ENCODE data around the gene GALNT18. TPM values are rescaled to one million over a fixed set of nuclear protein-coding genes. Genes with fewer than 3 reads are reported as not detected.
A peak's percentile ranks its signal among the peaks of the same experiment; 100 is the strongest.

GALNT18 gene
- total RNA-seq, 2 experiments from 2014 or later = not detected

DNA sequence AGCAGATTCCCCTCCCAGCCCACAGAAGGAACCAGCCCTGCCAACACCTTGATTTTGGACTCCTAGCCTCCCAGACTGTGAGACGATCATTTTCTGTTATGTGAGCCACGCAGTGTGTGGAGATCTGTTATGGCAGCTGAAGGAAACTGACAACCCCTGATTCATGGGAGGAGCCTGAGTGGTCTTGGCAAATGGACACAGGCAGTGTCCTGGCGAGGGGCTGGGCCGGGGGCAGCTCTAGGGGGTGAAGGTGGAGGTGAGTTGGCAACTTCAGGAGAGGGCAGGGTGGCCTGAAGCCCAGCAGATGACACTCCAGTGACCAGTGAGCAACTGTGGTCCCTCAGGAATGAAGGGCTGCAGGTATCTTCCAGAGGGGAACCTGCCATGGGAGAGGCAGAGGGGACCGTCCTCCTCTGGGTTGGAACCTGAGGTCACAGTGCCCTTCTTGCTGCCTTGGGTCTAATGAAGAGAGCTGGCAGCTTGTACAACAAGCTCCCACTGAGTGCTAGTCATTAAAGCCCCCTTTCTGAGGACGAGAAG, 351.5 kb downstream of the GALNT18 start:
- Histone ChIP-seq H3K36me3 (ENCODE audit: insufficient read depth, low read length) (no peaks in the 10 kb centered on the region), H3K79me2 (ENCODE audit: insufficient read depth, low read depth, low read length) (no peaks in the 10 kb centered on the region), H3K4me2 (ENCODE audit: low read length) (no peak overlapping the region), H3K4me1 (ENCODE audit: insufficient read depth, low read length, poor library complexity, severe bottlenecking) (peaks cover 22% of the 10 kb centered on the region), H3K27ac (ENCODE audit: low read depth, low read length, poor library complexity, severe bottlenecking) (no peak overlapping the region), H4K20me1 (ENCODE audit: insufficient read depth, low read length) (no peaks in the 10 kb centered on the region), H3K9me2 (ENCODE audit: insufficient read depth, low read length) (no peaks in the 10 kb centered on the region), H3K9me3 (ENCODE audit: low read length) (no peaks in the 10 kb centered on the region), H3K4me3 (ENCODE audit: low read depth, low read length, poor library complexity, severe bottlenecking) (no peak overlapping the region), H2AFZ (ENCODE audit: low read length) (no peak overlapping the region)
- POLR2A ChIA-PET = no interaction called here
- no peak for DNase-seq (ENCODE audit: low spot score)
- no TSS peak for BruUV-seq (replicated peaks)
- TF ChIP-seq, protein P1, sequence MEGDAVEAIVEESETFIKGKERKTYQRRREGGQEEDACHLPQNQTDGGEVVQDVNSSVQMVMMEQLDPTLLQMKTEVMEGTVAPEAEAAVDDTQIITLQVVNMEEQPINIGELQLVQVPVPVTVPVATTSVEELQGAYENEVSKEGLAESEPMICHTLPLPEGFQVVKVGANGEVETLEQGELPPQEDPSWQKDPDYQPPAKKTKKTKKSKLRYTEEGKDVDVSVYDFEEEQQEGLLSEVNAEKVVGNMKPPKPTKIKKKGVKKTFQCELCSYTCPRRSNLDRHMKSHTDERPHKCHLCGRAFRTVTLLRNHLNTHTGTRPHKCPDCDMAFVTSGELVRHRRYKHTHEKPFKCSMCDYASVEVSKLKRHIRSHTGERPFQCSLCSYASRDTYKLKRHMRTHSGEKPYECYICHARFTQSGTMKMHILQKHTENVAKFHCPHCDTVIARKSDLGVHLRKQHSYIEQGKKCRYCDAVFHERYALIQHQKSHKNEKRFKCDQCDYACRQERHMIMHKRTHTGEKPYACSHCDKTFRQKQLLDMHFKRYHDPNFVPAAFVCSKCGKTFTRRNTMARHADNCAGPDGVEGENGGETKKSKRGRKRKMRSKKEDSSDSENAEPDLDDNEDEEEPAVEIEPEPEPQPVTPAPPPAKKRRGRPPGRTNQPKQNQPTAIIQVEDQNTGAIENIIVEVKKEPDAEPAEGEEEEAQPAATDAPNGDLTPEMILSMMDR (conservative IDR thresholded peaks at IDR 0.05; ENCODE audit: low read length) = no peak
- CTCF ChIA-PET (ENCODE audit: unreplicated experiment) = interaction anchor here (0.6 kb wide), 1 partner anchor 815 kb away, joined by 3 read pairs; the partner anchor contains the start of gene AMPD3
- intact Hi-C loops (cut with micrococcal nuclease; ENCODE audit: unreplicated experiment) = no loop called here

DNA sequence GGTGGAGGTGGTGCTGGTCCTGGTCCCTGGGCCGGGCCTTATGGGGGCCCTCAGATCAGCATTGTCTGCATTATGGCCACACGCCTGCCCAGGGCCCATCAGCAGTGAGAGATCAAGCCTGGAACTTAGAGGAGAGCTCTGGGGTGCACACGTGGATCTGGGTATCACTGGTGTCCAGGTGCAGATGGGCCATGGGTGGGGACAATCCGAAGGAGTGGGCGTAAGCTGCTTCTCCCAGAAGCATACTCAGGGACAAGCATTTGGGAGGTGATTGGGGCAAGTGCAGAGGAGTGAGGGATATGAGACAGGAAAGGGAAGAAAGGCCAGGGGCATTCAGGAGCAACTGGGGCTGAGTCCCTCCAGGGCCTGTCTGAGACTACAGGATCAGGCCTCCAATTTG, 353.1 kb downstream of the GALNT18 start:
- H3K27ac ChIP-seq (ENCODE audit: low read depth, low read length, poor library complexity, severe bottlenecking) = no peak overlapping the region
- no peaks in the 10 kb centered on the region for H3K9me3 ChIP-seq (ENCODE audit: low read length)
- peak overlapping the region; percentile 66; the same call in 1 of the 2 replicates for H2AFZ ChIP-seq (ENCODE audit: low read length)
- ChIA-PET CTCF (ENCODE audit: unreplicated experiment) (no interaction called here), POLR2A (no interaction called here)
- intact Hi-C loops (cut with micrococcal nuclease; ENCODE audit: unreplicated experiment) = no loop called here
- no peak for TF ChIP-seq EZH2phosphoT487 (IDR thresholded peaks at IDR 0.05; ENCODE audit: borderline replicate concordance, low read depth, low read length)
- TF ChIP-seq, protein P1 (conservative IDR thresholded peaks at IDR 0.05; ENCODE audit: low read length) = no peak
- H3K4me3 ChIP-seq (ENCODE audit: low read depth, low read length, poor library complexity, severe bottlenecking) = no peak overlapping the region
- no peaks in the 10 kb centered on the region for H3K79me2 ChIP-seq (ENCODE audit: insufficient read depth, low read depth, low read length)
- H3K9me2 ChIP-seq (ENCODE audit: insufficient read depth, low read length) = no peaks in the 10 kb centered on the region
- no peaks in the 10 kb centered on the region for H3K36me3 ChIP-seq (ENCODE audit: insufficient read depth, low read length)
- no peaks in the 10 kb centered on the region for H4K20me1 ChIP-seq (ENCODE audit: insufficient read depth, low read length)
- DNase-seq (ENCODE audit: low spot score) = no peak
- no TSS peak for BruUV-seq (replicated peaks)
- H3K4me2 ChIP-seq (ENCODE audit: low read length) = peak overlapping the region; percentile 46; the same call in 1 of the 2 replicates
- peaks cover 27% of the 10 kb centered on the region for H3K4me1 ChIP-seq (ENCODE audit: insufficient read depth, low read length, poor library complexity, severe bottlenecking)

DNA sequence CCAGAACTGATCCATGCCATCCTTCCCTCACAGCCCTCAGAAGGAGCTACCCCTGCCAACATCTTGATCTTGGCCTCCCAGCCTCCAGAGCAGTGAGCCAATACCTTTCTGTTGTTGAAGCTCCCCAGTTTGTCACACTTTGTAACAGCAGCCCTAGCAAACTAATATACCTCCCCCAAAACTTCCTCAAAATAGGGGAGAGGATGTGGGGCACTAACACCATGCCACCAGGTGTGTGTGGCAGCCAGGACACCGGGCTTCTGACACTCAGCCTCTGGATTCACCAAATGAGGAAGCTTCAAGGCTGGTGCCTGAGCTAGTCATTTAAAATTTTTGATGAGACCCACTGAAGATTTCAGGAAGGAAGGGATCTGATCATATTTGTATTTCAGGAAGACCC, 353.7 kb downstream of the GALNT18 start:
- H3K4me3 ChIP-seq (ENCODE audit: low read depth, low read length, poor library complexity, severe bottlenecking) = no peak overlapping the region
- H3K9me3 ChIP-seq (ENCODE audit: low read length) = no peaks in the 10 kb centered on the region
- H3K27ac ChIP-seq (ENCODE audit: low read depth, low read length, poor library complexity, severe bottlenecking) = no peak overlapping the region
- no peaks in the 10 kb centered on the region for H3K9me2 ChIP-seq (ENCODE audit: insufficient read depth, low read length)
- no TSS peak for BruUV-seq (replicated peaks)
- intact Hi-C loops (cut with micrococcal nuclease; ENCODE audit: unreplicated experiment) = no loop called here
- TF ChIP-seq, protein P1 (conservative IDR thresholded peaks at IDR 0.05; ENCODE audit: low read length) = no peak
- TF ChIP-seq EZH2phosphoT487 (IDR thresholded peaks at IDR 0.05; ENCODE audit: borderline replicate concordance, low read depth, low read length) = no peak
- CTCF ChIA-PET (ENCODE audit: unreplicated experiment) = no interaction called here
- no peaks in the 10 kb centered on the region for H3K79me2 ChIP-seq (ENCODE audit: insufficient read depth, low read depth, low read length)
- peak; percentile 53 for DNase-seq (ENCODE audit: low spot score)
- H3K36me3 ChIP-seq (ENCODE audit: insufficient read depth, low read length) = no peaks in the 10 kb centered on the region
- POLR2A ChIA-PET = interaction anchor here (1.0 kb wide), 1 partner anchor 8 kb away, joined by 3 read pairs; no protein-coding TSS in a partner anchor
- H4K20me1 ChIP-seq (ENCODE audit: insufficient read depth, low read length) = no peaks in the 10 kb centered on the region
- H2AFZ ChIP-seq (ENCODE audit: low read length) = peak overlapping the region; percentile 66
- H3K4me1 ChIP-seq (ENCODE audit: insufficient read depth, low read length, poor library complexity, severe bottlenecking) = peaks cover 32% of the 10 kb centered on the region
- H3K4me2 ChIP-seq (ENCODE audit: low read length) = peak overlapping the region; percentile 46

Data from OCI-LY7 (cell line).